Stimulated activated CD4-positive, alpha-beta T cell treated with anti-CD3 and anti-CD28 coated beads, TNF-alpha, amount 100 ng/mL, for 1 hour (primary cell): Measurements from ENCODE around the gene TNIP2.

Source experiments
- DNase-seq, 3 donors: peaks; one replicate each; pipeline ENCODE4 v3.0.0-alpha.2; 2020; ENCODE audit warnings: low read depth in 3 of 3, low spot score in 1 of 3

Gene TNIP2

DNA sequence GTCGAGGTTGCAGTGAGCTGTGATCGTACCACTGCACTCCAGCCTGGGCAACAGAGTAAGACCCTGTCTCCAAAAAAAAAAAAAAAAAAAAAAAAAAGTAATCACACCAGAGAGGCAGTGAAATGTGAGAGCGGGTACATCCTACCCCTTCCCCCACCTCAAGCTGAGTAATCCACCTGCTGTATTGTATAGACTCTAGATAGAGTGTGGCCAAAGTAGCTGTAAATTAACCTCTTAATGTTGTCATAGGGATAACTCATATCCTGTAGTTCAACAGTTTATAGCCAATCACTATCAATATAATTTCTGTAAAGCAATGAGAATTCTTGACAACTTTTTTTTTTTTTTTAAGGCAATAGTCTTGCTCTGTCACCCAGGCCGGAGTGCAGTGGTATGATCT is 30.8 kb downstream of the TNIP2 start:
- DNase-seq: no peak

DNA sequence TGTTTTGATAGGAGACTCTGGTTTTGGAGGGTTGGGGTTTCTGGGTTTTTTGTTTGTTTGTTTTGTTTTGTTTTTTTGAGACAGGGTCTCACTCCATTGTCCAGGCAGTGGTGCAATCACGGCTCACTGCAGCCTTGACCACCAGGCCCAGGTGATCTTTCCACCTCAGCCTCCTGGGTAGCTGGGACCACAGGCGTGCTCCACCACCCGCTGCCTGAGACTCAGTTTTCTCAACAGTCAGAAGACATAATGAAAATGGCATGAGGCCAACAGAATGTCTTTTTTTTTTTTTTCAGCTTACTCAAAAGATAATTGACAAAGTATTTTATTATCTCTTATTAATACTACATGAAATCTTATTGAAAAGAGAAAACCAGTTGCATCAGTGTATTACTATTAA is 32.4 kb downstream of the TNIP2 start:
- no peak for DNase-seq

DNA sequence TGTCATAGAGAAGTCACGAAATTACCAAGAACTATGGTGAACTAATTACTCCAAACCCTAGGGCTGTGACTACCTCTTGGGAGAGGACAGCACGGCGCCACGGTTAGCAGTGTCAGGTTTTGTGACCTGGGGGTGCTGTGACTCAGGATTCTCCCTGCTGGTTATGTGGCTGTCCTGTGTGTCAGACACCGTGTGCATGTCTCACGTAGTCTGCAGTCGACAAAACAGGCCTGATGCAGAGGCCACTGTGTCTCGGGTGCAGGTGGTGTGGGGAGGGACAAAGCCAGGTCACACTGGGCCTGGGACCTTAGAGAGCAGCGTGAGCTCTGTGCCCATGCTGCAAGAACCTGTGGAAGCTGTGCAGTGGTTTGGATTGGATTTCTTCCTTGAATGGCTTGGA is 34.1 kb downstream of the TNIP2 start:
- no peak for DNase-seq

DNA sequence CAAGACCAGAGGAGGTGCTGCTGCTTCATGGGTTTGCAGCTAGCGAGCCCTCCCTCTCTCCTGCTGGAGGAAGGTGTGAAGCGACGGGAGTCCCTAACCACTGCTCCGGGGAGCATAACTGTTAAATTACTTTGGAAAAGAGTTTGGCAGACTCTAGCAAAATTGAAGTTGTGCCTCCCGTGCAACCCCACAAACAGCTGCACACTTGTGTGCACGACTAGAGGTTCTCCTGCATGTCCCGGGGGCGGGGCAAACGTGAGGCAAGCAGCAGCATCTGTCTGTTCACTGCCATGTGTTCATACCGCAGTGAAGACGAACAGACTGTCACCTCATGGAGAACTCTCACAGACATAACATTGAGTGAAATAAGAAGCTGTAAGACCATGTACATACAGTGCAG is 34.5 kb downstream of the TNIP2 start:
- no peak for DNase-seq

DNA sequence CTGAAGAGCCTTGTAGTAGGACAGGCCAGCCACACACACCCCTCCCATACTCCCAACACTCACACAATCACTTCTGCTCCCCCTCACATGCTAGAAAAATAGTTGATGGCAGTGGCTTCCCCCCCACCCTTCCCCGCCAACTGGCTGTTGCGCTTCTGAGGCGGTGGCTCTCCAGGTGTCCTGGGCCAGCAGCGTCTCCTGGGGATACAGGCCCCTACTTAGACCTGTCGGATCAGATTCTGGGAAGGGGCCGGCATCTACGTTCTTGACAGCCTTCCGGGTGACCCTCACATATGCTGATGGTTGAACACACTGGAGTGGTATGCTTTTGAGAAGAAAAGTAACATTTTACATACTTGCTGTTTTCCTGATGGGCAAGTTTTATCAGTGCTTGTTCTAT is 39.9 kb downstream of the TNIP2 start:
- no peak for DNase-seq

DNA sequence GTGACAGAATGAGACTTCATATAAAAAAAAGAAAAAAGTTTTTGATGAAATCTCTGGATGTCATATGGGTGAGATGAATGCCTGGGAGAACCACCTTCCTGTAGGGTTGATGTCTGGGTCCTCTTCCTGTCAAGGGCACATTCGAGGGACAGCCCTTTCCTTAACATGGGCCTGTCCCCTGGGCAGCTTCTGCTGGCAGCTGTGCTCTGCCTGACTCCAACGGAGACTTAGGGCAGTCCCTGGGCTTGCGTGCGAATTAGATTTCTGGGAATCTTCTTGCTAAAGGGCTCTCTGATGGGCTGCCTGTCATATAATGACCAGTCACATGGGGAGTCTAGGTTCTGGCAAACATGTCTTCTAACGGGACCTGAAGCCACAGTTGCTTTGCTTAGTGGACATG is 40.7 kb downstream of the TNIP2 start:
- DNase-seq: no peak

DNA sequence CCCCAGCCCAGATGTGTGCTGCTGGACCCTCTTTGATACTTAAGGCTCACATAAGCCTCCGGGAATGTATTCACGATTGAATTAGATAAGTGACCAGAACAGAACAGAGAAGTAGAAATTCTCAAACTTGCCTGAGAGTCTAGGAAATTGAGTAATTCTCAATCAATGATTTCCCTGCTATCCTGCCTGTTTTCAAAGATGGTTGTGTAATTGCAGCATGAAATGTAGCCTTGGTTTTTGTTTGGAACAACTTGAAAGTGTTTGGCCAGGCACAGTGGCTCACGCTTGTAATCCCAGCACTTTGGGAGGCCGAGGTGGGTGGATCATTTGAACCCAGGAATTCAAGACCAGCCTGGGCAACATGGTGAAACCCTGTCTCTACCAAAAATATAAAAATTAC is 41.2 kb downstream of the TNIP2 start:
- DNase-seq: no peak

DNA sequence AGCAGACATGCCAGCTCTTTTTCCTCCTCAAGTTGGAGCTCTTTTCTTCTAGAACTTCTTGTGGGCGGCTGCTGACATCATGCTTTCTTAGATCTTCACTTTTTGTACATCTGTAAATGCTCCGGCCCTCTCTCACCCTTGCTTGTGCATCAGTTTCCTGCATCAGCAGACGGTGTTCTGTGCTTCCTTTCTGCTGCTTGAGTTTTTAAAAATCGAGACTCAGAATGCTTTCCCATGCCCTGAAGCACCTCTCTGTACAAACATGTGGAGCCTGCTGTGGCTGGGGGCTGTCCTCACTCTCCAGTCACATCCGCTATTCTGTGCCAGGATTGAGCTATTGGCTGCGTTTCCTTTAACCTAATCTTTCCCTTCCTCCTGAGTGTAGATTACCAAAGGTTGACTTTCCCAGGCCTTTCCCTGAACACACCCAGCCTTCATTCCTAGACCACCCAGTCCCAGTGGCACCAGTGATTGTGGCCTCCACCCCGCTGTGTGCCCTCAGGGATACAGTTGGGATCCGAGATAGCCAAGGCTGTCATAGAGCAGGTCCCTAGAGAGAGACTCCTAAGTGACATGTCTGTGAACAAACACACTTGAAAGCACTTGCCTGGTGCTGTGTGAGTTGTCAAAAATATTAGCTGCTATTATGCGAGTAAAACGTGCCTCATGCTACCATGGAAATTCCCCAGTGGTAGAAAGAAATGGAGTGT is 41.9 kb downstream of the TNIP2 start:
- no peak for DNase-seq

DNA sequence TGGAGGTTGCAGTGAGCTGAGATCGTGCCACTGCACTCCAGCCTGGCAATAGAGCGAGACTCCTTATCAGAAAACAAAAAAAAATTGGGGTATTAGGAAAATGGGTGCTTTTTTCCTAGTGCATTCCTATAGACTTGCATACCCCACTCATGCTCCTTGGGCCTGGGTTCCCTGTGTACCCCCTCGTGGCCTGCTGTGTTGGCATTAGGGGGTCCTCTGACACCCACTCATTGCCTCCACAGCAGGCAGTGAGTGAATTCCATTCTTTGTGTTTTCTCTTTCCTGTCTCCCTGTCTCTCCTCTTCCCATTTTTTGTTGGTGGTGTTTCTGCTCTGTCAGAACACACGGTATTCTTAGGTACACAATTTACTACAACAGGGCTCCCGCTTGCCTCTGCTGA is 42.8 kb downstream of the TNIP2 start:
- DNase-seq: no peak

DNA sequence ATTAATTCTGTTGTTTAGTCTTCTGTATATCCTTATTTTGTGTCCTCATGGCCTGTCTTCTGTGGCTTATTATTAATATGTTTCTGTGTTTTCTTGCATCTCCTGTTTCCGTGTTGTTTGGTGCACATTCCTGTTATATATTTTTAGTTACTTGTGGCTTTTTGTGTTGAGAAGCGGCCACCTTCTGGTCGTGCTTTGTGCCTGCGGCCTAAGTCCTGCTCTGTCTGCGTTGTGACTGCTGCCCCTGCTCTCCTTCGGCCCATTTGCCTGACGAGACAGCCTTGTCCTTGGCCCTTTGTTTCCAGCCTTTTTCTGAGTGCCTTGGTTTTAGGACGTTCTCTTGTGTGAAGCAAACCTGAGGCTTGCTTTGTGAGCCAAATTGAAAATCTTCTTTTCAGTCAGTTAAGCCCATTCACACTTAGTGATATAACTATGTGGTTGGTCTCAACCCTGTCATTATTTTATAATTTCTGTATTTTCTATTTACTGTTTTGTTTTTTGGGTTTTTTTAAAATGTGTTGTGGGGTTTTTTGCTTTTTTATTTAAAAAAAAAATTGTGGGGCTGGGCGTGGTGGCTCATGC is 43.8 kb downstream of the TNIP2 start:
- no peak for DNase-seq

DNA sequence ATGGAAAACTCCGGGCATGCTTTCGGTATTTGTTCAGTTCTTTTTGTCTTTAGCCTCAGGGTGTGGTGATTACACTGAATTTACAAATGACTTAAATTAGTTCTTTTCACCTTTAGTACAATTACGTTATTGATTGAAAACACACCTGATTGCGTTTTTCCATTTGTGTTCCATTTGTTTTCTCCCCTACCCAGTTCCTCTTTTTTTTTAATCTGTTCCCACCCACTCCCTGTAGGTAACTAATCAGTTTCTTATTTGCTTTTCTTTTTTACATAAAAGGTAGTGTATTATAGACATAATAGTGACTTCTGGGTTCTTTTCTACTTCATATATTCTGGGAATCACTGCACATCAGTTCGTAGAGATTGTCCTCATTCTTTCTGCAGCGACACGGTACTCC is 53.4 kb downstream of the TNIP2 start:
- no peak for DNase-seq

DNA sequence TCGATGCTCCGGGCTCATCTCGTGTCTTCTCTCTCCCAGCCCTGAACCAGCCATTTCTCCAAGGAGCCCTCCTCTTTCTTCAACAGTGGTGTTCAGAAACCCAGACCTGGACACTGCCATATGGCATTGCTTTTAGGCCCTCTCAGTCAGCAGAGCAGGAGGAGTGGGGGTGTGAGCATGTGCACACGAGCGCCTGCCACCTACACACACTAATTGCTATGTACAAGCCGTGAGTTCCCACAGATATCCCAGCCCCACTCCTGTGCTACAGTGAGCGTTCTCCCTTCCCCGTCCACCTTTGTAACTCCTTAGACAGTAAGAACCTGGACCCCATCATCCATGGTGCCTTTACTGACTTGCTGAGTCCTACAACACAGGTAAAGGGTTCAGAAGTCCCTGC is 53.8 kb downstream of the TNIP2 start:
- no peak for DNase-seq

DNA sequence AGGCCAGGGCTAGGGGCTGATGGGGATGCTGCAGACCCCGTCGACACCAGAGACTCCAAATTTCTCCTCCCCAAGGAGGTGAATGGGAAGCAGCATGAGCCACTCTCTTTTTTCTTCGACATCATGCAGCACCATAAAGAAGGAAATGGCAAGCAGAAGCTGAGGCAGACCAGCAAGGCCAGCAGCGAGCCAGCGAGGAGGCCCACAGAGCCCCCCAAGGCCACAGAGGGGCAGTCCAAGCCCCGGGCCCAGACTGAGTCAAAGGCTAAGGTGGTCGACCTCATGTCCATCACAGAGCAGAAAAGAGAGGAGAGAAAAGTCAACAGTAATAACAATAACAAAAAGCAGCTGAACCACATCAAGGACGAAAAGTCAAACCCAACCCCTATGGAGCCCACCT is 56.1 kb downstream of the TNIP2 start:
- DNase-seq: no peak

DNA sequence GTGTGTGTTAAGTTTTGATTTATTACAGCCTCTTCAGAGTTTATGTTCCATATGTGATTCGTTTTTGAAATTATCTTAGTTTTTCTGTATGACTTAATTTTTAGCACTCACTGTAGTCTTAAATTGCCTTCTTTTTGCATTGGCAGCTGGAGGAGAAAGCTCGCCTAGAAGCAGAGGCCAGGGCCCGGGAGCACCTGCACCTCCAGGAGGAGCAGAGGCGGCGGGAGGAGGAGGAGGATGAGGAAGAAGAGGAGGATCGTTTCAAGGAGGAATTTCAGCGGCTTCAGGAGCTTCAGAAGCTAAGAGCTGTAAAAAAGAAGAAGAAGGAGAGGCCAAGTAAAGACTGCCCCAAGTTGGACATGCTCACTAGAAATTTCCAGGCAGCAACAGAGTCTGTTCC is 56.6 kb downstream of the TNIP2 start:
- no peak for DNase-seq

DNA sequence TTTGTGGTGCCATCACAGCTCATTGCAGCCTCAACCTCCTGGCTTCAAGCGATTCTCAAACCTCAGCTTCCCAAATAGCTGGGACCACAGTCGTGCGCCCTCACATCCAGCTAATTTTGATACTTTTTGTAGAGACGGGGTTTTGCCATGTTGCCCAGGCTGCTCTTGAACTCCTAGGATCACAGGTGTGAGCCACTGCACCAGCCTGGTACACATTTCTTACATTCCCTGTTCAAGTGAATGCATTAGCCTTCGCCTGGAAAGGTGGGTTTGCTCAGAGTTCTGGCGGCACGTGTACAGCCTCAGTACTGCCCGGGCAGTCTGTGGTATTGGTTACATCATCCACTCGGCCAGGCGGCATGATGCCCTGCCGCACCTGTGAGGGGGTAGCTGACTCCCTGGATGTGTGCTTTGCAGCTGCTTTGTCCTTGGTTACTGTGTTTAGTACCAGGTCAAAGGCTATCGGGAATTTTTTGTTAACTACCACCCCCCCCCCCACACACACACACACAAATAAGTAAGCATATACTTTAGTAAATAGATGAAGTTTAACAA is 57.1 kb downstream of the TNIP2 start:
- no peak for DNase-seq

DNA sequence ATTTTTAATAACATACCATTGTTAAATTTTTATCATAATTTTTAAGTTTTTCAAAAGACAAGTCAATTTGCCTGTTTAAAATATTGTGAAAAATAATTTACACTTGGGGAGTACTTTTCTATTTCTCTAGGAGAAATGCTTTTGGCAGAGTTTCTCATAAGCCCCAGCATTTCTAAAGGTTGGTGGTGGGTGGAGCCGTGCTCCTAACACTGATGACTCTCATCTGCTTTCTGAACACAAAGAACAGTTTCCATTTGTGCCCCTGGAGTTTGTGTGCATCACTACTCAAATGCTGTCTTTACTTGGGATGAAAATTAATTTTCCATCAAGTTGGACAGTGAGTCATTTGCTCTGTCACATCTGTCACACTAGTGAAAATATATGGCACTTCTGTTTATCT is 57.6 kb downstream of the TNIP2 start:
- DNase-seq: no peak

DNA sequence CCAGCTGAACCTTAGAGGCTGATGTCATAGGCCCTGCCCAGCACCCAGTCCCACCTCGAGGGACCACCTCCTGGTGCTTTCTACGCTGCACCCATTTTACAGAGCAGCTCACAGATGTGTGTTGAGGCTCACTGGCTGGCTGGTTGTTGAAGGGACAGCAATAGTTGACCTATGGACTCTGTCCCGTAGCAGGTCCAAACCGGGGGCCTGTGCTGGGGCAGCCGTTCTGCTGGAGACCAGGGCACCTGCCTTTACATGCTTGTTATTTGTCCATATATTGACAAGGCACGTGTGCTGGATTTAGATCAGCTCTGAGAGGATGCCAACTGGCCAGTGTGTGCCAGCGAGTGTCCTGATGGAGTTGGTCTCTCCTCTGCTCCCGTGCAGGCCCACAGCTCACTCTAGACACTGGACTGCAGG is 58.1 kb downstream of the TNIP2 start:
- no peak for DNase-seq

DNA sequence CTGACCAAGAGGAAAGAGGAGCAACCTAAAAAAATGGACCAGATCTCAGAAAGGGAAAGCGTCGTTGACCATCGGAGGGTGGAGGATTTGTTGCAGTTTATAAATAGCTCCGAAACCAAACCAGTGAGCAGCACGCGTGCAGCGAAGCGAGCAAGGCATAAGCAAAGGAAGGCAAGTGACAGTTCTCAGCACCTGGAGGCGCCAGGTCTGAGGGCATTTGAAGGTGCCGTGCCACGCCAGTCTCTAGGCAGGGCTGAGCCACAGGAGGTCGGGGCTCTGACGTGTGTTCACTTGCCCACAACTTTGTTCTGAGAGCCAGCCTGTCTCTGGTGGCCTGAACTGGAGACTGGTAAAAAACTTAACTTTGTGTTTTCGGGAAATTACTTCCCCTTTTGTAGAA is 59.7 kb downstream of the TNIP2 start:
- no peak for DNase-seq

DNA sequence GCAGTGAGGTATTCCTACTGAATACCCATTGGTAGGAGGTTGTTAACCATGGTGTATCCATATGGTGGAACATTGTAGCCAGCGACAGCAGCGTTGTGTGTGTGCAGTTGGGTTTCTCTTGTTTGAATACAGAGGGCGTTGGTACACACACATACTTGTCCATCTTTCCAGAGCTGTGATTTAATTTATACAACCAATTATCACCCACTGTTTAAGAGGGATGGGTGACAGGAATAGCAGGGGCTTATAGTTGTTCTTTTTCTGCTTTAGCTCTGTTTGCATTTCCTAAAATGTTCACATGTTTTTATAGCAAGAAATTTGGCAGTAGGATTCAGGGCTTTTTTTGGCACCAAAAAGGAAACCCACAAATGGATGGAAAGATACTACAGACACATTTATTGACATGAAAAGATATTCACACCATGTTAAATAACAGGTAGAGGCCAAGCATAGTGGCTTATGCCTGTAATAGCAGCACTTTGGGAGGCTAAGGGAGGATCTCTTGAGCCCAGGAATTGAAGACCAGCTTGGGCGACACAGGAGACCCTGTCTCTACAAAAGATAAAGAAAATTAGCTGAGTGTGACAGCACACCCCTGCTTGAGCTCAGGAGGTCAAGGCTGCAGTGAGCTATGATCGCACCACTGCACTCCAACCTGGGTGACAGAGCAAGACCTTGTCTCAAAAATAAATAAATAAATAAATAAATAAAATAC is 60.6 kb downstream of the TNIP2 start:
- DNase-seq: no peak

DNA sequence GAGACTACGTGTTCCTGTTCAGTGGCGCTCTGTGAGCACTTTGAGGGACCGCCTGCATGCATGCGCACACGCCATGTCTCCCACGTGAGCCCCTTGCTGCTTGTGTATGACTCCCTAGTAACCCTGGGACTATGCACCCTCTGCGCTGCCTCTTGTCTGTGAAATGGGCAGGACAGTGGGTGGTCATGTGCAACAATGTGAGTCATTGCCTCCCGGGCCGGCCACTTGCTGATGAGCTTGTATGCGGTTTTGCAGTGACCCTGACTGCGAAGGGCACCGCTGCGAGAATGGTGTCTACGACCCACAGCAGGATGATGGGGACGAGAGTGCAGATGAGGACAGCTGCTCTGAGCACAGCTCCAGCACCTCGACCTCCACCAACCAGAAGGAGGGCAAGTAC is 61.4 kb downstream of the TNIP2 start:
- DNase-seq: no peak

DNA sequence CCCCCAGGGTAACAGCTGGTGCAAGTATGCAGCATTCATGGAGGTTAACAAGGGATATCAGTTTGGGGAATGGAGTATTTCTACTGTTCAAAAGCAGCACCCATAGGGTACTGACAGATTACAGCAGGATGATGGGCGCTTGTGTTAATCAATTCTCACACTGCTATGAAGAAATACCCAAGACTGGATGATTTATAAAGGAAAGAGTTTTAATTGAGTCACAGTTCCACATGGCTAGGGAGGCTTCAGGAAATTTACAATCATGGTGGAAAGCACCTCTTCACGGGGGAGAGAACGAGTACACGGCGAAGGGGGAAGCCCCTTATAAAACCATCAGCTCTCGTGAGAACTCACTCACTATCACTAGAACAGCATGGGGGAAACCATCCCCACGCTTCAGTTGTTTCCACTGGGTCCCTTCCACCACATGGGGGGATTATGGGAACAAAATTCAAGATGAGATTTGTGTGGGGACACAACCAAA is 64.1 kb downstream of the TNIP2 start:
- no peak for DNase-seq
